ENCODE measurements around the gene CDR2L.
"Not testable (repeated sequence)": the region's sequence is repeated elsewhere in the genome, so short reads cannot be mapped to it uniquely, and the experiment has no call there.

DNA sequence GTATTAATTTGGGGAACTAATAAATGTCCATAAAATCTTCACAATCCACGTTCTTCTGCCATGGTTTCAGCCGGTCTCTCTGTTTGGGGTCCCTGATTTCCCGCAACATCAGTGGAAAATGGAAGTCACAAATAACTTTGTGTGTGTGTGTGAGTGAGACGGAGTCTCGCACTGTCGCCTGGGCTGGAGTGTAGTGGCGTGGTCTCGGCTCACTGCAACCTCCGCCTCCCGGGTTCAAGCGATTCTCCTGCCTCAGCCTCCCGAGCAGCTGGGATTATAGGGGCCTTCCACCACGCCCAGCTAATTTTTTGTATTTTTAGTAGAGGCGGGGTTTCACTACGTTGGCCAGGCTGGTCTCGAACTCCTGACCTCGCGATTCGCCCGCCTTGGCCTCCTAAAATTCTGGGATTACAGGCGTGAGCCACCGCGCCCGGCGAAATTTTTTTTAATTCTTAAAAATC is 58.5 kb downstream of the CDR2L start:
- TF ChIP-seq HDAC2 (IDR thresholded peaks at IDR 0.05); POLR2A (IDR thresholded peaks at IDR 0.05; ENCODE audit: low read length); JUN (IDR thresholded peaks at IDR 0.05); EP300 (IDR thresholded peaks at IDR 0.05); POLR2AphosphoS2 (conservative IDR thresholded peaks at IDR 0.05; ENCODE audit: low read length); ZFP36 (IDR thresholded peaks at IDR 0.05; ENCODE audit: borderline replicate concordance, partially characterized antibody); MYC (IDR thresholded peaks at IDR 0.05; ENCODE audit: borderline replicate concordance, low read length); RAD21 (conservative IDR thresholded peaks at IDR 0.05 in 1 of 2, IDR thresholded peaks at IDR 0.05 in 1 of 2); KDM5A (IDR thresholded peaks at IDR 0.05): not testable (repeated sequence)
- TF ChIP-seq, protein P1, sequence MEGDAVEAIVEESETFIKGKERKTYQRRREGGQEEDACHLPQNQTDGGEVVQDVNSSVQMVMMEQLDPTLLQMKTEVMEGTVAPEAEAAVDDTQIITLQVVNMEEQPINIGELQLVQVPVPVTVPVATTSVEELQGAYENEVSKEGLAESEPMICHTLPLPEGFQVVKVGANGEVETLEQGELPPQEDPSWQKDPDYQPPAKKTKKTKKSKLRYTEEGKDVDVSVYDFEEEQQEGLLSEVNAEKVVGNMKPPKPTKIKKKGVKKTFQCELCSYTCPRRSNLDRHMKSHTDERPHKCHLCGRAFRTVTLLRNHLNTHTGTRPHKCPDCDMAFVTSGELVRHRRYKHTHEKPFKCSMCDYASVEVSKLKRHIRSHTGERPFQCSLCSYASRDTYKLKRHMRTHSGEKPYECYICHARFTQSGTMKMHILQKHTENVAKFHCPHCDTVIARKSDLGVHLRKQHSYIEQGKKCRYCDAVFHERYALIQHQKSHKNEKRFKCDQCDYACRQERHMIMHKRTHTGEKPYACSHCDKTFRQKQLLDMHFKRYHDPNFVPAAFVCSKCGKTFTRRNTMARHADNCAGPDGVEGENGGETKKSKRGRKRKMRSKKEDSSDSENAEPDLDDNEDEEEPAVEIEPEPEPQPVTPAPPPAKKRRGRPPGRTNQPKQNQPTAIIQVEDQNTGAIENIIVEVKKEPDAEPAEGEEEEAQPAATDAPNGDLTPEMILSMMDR (IDR thresholded peaks at IDR 0.05), result not testable (repeated sequence)
- TF ChIP-seq, protein P2, sequence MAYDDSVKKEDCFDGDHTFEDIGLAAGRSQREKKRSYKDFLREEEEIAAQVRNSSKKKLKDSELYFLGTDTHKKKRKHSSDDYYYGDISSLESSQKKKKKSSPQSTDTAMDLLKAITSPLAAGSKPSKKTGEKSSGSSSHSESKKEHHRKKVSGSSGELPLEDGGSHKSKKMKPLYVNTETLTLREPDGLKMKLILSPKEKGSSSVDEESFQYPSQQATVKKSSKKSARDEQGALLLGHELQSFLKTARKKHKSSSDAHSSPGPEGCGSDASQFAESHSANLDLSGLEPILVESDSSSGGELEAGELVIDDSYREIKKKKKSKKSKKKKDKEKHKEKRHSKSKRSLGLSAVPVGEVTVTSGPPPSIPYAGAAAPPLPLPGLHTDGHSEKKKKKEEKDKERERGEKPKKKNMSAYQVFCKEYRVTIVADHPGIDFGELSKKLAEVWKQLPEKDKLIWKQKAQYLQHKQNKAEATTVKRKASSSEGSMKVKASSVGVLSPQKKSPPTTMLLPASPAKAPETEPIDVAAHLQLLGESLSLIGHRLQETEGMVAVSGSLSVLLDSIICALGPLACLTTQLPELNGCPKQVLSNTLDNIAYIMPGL (CRISPR knock-in tag; IDR thresholded peaks at IDR 0.05; ENCODE audit: borderline replicate concordance), result not testable (repeated sequence)

Measured in A549 (cell line).